Loucy (cell line): ENCODE measurements around the gene SUCLG2.

ENCODE experiments used
- EZH2phosphoT487 ChIP-seq: fragments of 200-600 bp; IDR thresholded peaks from 2 replicates; pipeline ENCODE4 v1.6.1; 2018; ENCODE audit warnings: antibody characterized with exemption, mild to moderate bottlenecking, moderate library complexity, borderline replicate concordance
- TF ChIP-seq, protein P1 (sequence below): fragments of 200-600 bp; sonication (generic); conservative IDR thresholded peaks from 2 replicates; pipeline ENCODE4 v1.5.1; 2014; ENCODE audit warnings: mild to moderate bottlenecking, antibody characterized with exemption, low read length

DNA sequence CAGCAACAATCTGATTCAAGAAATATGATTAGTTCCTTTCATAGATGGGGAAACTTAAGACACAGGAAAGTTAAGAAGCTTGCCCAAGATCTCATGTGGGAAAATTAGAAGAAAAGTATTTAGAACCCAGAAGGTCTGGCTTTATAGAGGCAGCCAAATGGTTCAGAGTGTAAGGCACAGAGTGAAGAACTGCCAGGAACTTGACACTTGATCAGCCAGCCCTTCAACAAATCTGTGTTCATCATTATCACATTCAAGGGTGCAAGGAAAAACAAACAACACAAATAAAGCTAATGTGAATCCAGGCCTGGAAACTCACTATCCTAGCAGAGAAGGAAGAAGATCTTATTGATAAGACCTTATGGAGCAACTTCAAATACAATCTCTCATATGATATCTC, 62.4 kb downstream of the SUCLG2 start:
- TF ChIP-seq, protein P1, sequence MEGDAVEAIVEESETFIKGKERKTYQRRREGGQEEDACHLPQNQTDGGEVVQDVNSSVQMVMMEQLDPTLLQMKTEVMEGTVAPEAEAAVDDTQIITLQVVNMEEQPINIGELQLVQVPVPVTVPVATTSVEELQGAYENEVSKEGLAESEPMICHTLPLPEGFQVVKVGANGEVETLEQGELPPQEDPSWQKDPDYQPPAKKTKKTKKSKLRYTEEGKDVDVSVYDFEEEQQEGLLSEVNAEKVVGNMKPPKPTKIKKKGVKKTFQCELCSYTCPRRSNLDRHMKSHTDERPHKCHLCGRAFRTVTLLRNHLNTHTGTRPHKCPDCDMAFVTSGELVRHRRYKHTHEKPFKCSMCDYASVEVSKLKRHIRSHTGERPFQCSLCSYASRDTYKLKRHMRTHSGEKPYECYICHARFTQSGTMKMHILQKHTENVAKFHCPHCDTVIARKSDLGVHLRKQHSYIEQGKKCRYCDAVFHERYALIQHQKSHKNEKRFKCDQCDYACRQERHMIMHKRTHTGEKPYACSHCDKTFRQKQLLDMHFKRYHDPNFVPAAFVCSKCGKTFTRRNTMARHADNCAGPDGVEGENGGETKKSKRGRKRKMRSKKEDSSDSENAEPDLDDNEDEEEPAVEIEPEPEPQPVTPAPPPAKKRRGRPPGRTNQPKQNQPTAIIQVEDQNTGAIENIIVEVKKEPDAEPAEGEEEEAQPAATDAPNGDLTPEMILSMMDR: no peak
- TF ChIP-seq EZH2phosphoT487: no peak
